Measurements from ENCODE around the gene ZIC2.
"Not testable (repeated sequence)": the region's sequence is repeated elsewhere in the genome, so short reads cannot be mapped to it uniquely, and the experiment has no call there.

Gene ZIC2

DNA sequence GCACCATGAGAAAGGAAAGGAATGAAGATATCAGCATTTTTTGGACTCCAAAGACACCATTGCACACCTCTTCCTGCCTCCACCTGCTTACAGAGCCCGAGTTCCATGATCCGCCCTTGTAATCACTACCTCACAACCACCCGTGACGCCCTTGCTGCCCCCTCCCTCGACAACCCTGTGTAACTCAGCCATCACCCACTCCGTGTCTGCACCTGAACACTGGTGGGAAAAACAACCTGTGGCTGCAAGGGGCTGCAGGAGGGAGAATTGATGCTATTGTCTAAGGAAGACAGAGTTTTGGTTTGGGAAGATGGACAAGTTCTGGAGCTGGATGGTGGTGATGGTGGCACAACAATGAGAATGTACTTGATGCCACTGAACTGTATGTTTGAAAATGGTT lies 37.0 kb upstream of the ZIC2 start:
- TF ChIP-seq, protein P1, sequence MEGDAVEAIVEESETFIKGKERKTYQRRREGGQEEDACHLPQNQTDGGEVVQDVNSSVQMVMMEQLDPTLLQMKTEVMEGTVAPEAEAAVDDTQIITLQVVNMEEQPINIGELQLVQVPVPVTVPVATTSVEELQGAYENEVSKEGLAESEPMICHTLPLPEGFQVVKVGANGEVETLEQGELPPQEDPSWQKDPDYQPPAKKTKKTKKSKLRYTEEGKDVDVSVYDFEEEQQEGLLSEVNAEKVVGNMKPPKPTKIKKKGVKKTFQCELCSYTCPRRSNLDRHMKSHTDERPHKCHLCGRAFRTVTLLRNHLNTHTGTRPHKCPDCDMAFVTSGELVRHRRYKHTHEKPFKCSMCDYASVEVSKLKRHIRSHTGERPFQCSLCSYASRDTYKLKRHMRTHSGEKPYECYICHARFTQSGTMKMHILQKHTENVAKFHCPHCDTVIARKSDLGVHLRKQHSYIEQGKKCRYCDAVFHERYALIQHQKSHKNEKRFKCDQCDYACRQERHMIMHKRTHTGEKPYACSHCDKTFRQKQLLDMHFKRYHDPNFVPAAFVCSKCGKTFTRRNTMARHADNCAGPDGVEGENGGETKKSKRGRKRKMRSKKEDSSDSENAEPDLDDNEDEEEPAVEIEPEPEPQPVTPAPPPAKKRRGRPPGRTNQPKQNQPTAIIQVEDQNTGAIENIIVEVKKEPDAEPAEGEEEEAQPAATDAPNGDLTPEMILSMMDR (conservative IDR thresholded peaks at IDR 0.05; ENCODE audit: low read length): no peak
- DNase-seq (ENCODE audit: low read depth): no peak
- H3K4me3 ChIP-seq (ENCODE audit: low read length): no peak overlapping the region

DNA sequence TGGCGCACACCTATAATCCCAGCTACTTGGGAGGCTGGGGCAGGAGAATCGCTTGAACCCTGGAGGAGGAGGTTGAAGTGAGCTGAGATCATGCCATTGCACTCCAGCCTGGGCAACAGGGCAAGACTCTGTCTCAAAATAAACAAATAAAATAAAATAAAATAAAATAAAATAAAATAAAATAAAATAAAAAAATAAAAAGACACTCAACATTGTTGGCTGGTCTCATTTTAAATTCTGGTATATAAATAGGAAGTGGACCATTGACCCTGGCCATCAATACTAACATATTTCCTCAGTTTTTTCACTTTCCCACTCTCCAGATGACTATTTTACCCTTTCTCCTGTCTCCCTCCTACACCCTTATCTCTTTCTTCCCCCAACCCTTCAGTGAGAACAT lies 36.1 kb upstream of the ZIC2 start:
- DNase-seq (ENCODE audit: low read depth); H3K4me3 ChIP-seq (ENCODE audit: low read length): not testable (repeated sequence)

DNA sequence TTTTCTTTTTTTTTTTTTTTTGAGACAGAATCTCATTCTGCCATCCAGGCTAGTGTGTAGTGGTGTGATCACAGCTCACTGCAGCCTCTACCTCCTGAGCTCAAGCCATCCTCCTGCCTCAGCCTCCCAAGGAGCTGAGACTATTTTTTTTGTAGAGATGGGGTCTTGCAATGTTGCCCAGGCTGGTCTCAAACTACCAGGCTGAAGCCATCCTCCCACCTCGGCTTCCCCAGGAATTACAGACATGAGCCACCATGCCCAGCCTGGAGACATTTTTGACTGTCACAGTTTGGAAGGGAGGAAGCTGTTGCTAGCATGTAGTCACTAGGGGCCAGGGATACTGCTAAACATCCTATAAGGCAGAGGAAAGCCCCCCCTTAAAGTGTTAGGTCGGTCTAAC lies 33.9 kb upstream of the ZIC2 start:
- TF ChIP-seq, protein P1 (conservative IDR thresholded peaks at IDR 0.05; ENCODE audit: low read length): no peak
- DNase-seq (ENCODE audit: low read depth): no peak
- H3K4me3 ChIP-seq (ENCODE audit: low read length): no peak overlapping the region

DNA sequence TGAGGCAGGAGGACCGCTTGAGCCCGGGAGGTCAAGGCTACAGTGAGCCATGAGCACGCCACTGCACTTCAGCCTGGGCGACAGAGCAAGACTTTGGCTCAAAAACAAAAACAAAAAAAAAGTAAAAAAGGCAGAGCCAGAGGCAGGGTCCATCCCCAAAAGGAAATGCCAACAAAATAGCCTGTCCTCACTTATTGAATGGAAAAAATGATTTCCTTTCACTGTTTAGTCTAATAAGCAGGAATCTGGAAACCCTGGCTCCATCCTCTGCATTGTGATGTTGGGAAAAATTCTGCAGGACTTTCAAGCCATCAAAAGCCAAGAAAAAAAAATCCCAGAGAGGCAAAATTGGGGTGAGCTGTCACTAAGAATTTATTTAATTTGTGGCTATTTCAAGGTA lies 33.2 kb upstream of the ZIC2 start:
- no peak for DNase-seq (ENCODE audit: low read depth)
- TF ChIP-seq, protein P1 (conservative IDR thresholded peaks at IDR 0.05; ENCODE audit: low read length): no peak
- H3K4me3 ChIP-seq (ENCODE audit: low read length): no peak overlapping the region

DNA sequence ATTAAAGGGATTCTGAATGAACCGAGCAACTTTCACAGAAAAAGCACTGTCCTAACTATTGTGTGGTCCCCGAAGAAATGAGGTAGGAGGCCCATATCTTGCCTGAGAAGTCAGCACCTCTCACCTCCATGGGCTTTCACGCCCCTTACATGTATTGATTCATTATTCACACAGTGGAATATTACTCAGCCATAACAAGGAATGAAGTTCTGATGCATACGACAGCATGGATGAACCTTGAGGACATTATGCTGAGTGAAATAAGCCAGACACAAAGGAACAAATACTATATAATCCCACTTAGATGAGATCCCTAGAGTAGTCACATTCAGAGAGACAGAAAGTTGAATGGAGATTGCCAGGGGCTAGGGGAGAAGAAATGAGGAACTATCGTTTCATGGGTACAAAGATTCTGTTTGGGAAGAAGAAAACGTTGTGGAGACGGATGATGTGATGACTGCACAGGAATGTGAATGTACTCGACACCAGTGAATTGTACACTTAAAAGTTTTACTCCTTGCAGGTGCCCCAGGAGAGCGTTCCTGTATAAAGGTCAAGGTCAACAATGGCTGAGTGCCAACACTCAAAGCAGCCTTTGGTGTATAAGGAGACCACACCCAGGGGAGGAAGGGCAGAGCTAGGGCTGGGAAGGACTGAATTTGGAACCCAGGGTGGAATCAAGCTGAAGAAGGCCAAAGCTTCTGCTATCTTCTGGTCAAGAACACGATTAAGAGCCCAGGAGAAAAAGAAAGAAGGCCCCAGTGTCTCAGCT lies 32.5 kb upstream of the ZIC2 start:
- H3K4me3 ChIP-seq (ENCODE audit: low read length): no peak overlapping the region
- TF ChIP-seq, protein P1 (conservative IDR thresholded peaks at IDR 0.05; ENCODE audit: low read length): no peak
- DNase-seq (ENCODE audit: low read depth): no peak

DNA sequence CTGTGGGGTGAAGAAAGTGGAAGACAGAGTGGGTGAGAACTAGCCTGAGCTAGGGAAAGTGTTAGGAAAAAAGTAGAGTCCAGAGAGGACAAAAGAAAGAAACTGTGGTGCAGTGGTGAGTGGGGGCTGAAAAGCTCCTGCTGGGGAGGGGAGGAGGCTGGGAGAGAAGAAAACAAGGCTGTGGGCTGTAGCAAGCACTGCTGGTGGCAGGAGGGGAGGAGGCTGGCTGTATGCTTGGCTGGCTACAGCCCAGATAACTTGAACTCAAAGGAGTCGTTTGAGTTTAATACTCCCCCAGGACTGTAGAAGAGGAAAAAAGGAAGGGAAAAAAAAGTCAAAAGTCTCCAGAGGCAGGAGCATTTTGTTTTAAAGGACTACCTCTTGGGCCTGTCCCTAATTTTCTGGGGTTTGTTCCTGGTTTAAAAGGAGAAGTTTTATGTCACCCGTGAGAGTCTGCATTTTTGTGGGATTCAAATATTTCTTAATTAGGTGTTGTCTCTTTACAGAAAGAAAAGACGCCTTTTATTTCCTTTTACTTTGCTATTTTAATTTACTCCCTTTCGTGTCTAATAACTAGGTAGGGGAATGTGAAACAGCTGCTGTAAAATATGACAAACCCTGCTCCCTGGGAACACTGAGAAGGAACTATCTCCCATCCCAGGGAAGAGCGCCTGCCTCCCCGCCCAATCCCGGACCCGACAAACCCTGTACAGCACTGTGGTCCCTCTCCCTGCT lies 31.7 kb upstream of the ZIC2 start:
- no peak overlapping the region for H3K4me3 ChIP-seq (ENCODE audit: low read length)
- DNase-seq (ENCODE audit: low read depth): no peak
- TF ChIP-seq, protein P1 (conservative IDR thresholded peaks at IDR 0.05; ENCODE audit: low read length): no peak

DNA sequence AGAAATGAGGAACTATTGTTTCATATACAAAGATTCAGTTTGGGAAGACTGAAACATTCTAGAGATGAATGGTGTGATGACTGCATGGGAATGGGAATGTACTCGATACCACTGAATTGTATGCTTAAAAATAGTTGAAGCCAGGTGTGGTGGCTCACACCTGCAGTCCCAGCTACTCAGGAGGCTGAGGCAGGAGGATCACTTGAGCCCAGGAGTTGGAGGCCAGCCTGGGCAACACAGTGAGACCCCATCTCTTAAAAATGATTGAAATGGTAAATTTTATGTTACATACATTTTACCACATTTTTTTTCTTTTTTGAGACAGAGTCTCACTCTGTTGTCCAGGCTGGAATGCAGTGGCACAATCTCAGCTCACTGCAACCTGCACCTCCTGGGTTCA lies 29.9 kb upstream of the ZIC2 start:
- not testable (repeated sequence) for H3K4me3 ChIP-seq (ENCODE audit: low read length); DNase-seq (ENCODE audit: low read depth)

DNA sequence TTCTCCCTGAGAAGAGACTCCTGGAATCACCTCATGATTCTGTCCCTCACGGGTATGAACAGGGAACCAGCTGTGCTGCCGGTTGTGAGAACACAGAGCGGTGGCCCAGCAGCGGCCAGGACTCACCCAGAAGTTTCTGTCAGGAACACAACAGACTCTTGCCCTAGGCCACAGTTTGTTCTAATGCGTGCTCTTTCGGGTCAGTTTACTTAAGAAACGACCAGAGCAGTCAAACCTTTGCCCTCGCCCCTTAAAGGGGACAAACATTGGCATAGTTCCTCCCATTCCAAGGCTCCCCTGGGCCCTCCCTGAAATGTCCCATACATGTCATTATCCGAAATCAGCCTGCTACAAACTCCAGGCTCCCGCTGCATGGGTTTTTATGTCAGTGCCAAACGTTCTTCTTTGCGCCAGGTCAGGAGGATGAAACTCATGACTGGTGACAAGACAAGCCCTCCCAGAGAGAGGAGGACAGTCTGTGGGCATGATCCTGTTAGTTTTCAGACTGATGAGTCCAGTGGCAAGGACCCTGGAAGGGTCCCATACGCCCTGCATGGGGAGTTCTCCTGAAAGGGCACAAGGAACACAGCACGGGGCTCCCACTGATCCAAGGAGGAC lies 28.3 kb upstream of the ZIC2 start:
- TF ChIP-seq, protein P1 (conservative IDR thresholded peaks at IDR 0.05; ENCODE audit: low read length): no peak
- no peak for DNase-seq (ENCODE audit: low read depth)
- no peak overlapping the region for H3K4me3 ChIP-seq (ENCODE audit: low read length)

All from AG10803 (cell line).